GM21528 (cell line): ENCODE measurements around the gene PTBP3.
"Not testable (repeated sequence)": the region's sequence is repeated elsewhere in the genome, so short reads cannot be mapped to it uniquely, and the experiment has no call there.

Source experiments
- ATAC-seq: cut with Tn5 transposase; IDR thresholded peaks from one replicate; pipeline ENCODE4 v1.9.1; 2021; ENCODE audit warnings: mild to moderate bottlenecking, moderate library complexity; ENCODE audit not compliant: unreplicated experiment, low FRiP score

The PTBP3 gene, protein sequence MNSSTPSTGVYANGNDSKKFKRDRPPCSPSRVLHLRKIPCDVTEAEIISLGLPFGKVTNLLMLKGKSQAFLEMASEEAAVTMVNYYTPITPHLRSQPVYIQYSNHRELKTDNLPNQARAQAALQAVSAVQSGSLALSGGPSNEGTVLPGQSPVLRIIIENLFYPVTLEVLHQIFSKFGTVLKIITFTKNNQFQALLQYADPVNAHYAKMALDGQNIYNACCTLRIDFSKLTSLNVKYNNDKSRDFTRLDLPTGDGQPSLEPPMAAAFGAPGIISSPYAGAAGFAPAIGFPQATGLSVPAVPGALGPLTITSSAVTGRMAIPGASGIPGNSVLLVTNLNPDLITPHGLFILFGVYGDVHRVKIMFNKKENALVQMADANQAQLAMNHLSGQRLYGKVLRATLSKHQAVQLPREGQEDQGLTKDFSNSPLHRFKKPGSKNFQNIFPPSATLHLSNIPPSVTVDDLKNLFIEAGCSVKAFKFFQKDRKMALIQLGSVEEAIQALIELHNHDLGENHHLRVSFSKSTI

DNA sequence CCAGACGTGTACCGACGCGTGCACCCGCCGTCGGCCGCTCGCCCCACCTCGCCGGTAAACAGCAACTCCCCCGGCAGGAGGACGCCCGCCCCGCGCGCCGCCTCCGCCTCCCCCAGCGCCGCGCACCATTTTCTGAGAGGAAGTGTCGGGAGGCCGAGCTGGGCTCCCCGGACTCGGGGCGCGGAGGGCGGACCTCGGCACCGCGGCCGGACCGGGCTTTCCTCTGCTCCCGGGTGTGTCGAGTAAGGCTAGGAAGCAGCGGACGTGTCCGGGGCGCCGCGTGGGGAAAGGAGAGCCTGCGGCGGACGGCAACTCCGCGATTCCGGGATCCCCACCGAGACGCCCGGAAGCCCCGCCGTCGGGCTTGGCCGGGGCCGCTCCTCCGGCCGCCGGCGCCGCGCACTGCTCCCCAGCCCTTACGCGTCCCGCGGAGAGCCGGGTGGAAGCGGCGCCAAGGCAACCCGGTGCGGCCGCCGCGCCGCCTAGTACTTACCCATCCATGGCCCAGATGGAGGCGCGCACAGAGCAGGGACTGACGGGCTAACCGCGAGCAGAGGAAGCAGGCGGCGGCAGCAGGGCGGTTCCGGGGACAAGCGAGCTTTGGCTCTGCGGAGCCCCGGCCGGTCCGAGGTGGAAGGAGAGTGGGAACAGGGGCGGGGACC, at the start of gene PTBP3:
TSS of gene PTBP3 (minus strand) at position 643 of the 662 bp plus-strand sequence. CDS start 35,754 bp downstream, outside the sequence.
- peak; percentile 67 for ATAC-seq

DNA sequence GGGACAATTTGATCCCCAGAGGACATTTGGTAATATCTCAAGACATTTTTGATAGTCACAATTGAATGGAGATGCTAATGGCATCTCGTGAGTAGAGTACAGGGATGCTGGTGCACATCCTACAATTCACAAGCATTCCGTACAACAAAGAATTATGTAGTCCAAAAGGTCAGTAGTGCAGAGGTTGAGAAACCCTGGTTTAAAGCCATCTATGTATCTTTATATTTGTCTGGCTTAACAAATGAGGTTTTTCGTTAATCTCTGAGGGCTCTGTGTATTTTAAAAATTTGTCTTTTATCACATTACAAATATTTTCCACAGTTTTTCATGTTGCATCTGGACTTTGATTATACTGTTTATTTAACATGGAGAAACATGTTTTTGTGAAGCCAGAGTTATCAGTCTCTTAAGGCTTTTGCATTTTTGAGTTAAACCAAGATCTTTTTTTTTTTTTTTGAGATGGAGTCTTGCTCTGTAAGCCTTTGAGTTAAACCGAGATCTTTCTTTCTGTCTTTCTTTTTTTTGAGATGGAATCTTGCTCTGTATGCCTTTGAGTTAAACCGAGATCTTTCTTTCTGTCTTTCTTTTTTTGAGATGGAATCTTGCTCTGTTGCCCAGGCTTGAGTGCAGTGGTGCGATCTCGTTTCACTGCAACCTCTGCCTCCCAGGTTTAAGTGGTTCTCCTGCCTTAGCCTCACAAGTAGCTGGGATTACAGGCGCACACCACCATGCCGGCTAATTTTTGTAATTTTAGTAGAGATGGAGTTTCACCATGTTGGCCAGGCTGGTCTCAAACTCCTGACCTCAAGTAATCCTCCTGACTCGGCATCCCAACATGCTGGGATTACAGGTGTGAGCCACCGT, 49.3 kb upstream of the PTBP3 start:
- ATAC-seq: no peak

DNA sequence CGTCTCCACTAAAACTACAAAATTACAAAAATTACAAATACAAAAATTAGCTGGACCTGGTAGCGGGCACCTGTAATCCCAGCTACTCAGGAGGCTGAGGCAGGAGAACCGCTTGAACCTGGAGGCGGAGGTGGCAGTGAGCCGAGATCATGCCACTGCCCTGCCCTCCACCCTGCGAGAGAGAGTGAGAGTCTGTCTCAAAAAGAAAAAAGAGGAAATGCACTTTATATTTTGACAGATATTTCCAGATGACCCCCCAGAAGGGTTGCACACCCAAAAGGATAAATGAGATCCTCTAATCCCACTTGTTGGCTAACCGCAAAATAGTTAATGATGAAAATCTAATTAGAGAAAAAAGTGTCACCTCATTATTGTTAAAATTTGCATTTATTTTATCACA, 48.6 kb upstream of the PTBP3 start:
- ATAC-seq: no peak

DNA sequence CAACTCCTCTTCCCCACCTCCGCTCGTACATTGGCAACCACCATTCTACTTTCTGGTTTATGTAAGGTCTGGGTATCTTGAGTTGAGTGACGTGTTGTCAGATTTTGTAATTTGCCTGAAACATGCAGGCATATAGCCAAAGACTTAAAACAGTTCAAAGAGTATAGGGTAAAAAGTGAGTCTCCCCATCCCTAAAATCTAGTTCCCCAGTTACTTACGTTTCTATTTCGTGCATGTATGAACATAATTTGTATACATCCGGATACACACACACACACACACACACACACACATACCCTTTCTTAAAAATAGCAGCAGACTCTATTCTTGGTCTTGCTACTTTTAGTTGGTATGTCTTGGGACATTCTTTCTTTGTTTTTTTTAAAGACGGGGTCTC, 47.4 kb upstream of the PTBP3 start:
- ATAC-seq: no peak

DNA sequence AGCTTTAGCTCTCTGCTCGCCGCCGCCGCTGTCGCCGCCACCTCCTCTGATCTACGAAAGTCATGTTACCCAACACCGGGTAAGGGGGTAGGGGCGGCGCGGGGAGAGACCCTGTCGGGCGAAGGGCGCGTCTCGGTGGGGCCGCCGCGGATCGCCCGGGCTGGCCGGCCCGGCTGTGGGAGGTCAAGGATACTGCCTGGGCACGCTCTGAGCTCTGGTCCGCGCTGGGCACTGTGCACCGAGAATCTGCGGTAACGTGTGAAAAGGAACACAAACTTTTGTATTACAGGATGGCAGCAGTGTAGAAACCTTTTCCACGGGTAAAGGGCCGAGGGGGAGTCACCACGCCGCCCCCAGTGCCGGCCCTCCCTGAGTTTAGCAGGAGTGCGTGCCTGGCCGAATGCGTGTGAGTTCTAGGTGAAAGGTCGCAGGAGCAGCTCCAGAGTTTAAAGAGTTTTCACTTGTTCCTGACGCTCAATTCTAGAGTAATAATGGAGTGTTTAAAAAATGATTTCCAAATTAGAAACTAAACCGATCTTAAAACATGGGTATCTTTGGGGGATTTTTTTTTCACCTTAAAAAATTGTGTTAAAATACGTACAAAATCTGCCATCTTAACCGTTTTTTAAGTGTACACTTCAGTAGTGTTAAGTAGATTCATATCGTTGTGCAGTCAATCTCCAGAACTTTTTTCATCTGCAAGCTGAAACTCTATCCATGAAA, 46.8 kb upstream of the PTBP3 start, which contains the start of gene HSDL2:
TSS of gene HSDL2 (plus strand) at position 7 of the 723 bp plus-strand sequence. CDS start at position 63, 56 bp downstream.
- ATAC-seq: peak; percentile 39

DNA sequence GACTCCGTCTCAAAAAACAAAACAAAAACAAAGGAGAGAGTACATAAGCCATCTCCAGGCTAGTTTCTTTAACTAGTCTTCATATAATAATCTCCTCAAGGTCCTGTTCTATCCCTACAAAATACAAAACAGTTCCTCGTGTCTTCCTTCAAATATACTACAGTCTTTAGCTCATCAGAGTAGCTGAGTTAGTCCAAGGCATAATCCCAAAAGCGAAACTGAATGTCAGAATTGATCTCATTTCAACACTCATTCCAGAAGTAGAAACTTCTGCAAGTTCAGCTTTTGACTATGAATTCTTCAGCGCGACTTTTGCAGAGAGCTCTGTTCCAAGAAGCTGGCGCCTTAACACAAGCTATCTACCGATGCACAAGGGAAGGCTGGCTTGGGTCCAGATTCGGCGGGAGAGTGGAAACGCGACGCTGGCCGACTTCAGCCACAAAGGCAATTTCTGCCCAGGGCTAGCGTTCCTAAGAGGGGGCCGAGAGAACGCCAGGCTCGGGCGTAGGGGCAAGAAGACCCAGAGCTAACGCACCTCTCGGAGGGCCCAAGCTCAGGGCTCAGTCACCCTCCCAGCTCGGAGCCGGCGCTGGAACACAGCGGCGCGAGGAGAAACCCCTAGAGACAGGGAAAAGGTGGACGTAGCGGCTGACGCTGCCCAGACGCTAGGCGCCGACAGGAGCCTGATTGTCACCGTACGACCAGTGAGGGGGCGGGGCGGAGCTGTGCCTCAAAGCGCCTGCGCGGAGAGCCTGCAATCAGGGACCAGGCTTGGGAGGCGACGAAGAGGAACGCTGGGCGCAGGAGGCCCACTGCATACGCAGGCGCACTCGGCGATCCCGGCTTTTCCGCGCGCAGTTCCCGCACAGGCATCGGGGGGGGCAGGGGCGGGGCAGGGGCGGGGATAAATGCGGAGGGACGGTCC, 46.0 kb upstream of the PTBP3 start:
- ATAC-seq: peak; percentile 85

DNA sequence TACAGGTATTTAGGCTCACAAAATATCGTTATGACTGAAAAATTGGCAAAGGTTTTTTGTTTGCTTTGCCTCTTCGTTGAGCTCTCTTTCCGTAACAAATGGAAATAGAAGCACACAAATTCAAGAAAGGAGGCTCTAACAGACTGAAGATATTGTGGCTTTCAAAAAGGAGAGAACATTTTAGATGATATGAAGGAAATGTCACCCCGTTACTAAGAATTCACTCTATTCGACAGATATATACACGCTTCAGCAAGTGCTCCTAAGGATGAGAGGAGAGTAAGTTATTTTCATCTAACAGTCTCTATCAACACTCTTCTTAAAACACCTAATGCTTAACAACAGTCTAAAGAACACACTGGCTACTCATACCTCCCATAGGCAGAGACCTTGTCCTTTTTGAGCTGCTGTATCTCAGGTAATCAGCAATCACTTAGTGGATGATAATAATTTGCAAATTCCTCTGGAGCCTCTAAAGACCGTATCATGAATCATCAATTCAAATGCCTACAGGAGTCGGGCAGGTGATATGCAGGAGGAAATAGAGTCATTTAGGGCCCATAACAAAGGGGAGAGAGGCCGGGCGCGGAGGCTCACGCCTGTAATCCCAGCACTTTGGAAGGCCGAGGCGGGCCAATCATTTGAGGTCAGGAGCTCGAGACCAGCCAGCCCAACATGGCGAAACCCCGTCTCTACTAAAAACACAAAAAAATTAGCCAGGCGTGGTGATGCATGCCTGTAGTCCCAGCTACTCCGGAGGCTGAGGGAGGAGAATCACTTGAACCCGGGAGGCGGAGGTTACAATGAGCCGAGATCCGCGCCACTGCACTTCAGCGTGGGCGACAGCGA, 45.1 kb upstream of the PTBP3 start:
- ATAC-seq: peak; percentile 17

DNA sequence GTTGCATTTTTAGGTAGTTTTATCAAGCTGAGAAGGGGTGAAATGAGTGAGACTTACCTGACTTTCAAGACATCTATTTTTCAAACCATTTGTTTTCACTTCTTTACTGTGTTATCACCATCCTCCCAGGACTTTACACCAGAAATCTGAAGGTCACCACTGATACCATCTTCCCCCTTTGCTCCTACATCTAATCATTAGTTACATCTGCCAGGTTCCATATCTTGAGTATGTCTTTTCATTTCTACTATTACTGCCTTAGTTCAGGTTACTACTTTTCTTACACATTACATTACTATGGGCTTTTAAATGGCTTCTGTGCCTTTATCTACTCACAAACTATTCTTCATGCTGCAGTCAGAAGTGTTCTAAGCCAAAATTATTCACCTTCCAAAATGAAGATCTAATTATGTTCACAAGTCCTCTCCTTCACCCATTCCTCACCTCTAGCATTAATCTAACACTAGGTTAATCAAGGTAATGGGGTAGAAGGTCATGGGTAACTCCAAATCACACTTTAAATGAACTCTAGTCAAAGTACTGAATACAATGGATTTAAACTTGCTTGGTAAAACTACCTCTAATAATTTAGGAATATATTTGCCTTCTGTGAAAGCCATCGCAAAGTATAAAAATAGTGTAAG, 44.4 kb upstream of the PTBP3 start:
- no peak for ATAC-seq

DNA sequence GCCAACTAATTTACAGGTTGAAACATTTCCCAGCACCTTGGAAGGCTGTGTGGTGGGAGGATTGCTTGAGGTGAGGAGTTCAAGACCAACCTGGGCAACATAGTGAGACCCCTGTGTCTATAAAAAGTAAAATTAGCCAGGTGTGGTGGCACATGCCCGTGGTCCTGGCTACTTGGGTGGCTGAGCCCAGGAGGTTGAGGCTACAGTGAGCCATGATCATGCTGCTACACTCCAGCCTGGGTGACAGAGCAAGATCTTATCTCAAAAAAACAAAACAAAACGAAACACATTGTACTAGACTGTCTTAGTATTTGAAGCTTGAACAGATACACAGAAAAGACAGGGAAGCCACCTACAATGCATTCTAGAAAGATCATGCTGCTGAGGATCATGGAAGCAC, 43.7 kb upstream of the PTBP3 start:
- ATAC-seq: no peak

DNA sequence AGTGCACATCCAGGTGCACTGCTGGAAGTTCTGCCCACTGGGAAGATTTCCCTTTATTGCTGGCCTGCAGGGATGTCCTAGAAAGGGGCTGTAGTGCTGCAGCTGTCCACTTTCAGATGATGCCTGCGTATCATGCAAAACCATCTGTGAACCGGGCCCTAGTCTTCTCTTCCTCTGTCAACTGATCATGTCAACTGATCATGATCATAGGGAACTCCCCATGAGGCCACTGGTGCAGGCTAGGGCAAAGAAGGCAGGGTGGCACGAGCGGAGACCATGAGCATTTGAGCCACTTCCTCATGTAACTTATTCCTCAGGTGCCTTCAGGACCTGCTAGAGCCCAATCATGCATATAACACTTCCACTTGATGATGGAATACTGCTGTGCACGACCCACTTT, 41.9 kb upstream of the PTBP3 start:
- ATAC-seq: no peak

DNA sequence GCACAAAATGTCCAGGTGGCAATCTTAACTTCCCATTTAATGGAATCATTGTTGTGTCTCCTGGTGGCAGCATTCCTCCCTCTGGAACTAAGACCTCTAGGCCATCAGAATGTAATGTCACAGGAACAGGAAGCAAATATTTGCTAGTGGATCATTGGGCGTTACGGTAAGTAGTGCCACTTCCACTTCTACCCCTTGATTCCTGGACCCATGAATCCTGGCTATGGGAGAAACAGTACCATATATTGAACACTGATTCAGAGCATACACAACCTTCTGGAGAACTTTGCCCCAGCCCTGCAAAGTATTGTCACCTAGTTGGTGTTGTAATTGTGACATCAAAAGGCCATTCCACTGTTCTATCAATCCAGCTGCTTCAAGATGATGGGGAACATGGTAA, 40.8 kb upstream of the PTBP3 start:
- ATAC-seq: not testable (repeated sequence)

DNA sequence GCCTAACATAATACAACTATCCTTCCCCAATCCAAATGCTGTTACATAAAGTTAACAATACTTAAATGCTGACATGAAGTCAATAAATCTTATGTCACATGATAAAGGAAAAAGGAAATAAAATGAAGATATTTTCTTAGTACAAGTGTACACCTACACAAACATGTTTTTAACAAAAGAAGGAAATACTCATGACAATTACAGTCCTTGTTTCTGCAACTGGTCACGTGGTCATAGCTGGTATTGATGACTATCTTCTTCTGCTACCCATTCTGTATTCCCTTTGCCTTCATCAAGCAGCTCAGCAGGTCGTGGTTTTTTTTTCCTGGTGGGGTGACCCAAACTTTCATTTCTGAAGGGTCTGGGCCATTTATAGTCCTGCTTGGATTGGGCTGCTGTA, 40.2 kb upstream of the PTBP3 start:
- ATAC-seq: not testable (repeated sequence)

DNA sequence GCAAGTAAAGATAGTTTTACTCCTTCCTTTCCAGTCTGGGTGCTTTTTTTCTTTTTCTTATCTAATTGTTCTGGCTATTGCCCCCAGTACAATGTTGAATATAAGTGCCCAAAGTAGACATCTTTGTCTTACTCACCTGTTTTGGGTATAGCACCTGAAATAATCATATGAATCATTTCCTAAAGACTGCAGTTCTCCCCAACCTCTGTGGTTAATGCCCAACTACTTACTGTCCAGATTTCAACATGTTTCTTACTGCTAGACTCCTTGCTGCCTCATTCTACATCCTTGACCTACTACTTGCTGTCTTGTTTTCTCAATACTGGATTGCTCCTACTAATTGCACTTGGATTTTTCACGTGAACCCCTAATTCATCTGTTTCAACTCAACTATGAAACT, 37.6 kb upstream of the PTBP3 start:
- ATAC-seq: no peak

DNA sequence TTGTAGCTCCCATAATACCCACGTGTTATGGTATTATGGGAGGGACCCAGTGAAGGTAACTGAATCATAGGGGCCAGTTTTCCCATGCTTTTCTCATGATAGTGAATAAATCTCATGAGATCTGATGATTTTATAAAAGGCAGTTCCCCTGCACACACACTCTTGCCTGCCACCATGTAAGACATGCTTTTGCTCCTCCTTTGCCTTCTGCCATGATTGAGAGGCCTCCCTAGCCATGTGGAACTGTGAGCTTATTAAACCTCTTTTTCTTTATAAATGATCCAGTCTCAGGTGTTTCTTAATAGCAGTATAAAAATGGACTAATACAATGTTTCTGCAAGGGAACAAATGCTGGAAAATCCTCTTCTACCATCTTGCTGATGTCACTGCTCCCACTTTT, 36.4 kb upstream of the PTBP3 start:
- ATAC-seq: no peak

DNA sequence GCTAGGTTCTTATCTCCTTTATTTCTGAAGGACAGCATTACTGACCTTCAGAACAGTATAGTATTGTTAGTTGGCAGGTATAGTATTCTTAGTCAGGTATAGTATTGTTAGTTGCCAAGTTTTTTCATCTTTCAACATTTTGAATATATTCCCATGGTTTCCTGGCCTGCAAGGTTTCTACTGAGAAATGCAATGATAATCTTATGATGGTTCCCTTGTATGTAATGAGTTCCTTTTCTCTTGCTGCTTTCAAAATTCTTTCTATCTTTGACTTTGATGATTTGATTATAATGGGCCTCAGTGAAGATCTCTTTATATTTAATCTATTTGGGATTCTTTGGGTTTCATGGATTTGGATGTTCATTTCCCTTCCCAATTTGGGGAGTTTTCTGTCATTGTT, 34.0 kb upstream of the PTBP3 start:
- ATAC-seq: no peak

DNA sequence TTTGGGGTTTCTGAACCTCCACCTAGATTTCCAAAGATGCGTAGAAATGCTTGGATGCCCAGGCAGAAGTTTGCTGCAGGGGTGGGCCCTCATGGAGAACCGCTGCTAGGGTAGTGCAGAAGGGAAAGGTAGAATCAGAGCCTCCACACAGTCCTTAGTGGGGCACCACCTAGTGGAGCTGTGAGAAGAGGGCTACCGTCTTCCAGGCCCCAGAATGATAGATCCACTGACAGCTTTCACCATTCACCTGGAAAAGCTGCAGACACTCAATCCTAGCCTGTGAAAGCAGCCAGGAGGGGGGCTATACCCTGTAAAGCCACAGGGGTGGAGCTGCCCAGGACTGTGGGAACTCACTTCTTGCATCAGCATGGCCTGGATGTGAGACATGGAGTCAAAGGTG, 33.2 kb upstream of the PTBP3 start:
- no peak for ATAC-seq

DNA sequence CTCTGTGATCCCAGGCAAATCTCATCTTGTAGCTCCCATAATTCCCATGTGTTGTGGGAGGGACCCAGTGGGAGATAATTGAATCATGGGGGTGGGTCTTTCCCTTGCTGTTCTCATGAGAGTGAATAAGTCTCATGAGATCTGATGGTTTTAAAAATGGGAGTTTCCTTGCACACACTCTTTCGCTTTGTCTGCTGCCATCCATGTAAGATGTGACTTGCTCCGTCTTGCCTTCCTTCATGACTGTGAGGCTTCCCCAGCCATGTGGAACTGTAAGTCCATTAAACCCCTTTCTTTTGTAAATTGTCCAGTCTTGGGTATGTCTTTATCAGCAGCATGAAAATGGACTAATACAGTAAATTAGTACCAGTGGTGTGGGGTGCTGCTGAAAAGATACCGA, 31.8 kb upstream of the PTBP3 start:
- ATAC-seq: not testable (repeated sequence)

DNA sequence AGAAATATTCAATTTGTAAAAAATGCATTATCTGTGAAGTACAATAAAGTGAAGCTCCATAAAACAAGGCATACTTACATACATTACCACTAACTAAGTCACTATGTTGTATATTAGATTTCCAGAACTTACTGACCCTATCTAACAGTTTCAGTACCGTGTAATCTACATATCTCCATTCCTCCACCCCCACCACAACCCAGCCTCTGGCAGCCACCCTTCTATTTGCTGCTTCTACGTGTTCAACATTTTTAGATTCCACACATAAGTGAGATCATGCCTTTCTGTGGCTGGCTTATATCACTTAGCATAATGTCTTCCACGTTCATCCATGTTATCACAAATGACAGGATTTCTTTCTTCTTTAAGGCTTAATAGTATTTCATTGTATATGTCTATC, 31.3 kb upstream of the PTBP3 start:
- no peak for ATAC-seq
